Common myeloid progenitor, CD34-positive (primary cell): ENCODE data around the gene TBC1D22A.
A peak's percentile ranks its signal among the peaks of the same experiment; 100 is the strongest.

Experiments
- CTCF ChIA-PET: fragments of 350-600 bp; sonication (Branson Sonifier 250); formaldehyde crosslinking; loops from one replicate; lab custom pipeline; 2021; ENCODE audit warnings: antibody characterized with exemption; lab: Charles Lee
- POLR2A ChIA-PET: fragments of 350-600 bp; sonication (Branson Sonifier 250); formaldehyde crosslinking; loops from one replicate; lab custom pipeline; 2021; ENCODE audit warnings: antibody characterized with exemption; lab: Charles Lee
- DNase-seq, 3 donors: peaks; one replicate each; pipeline versions ENCODE4 v3.0.0 to v3.0.0-alpha.2; 2013
- H3K27ac ChIP-seq, 2 experiments: 1 replicate in 1 of 2; 2 replicates in 1 of 2; pipeline ENCODE4 v1.7.0; 2013; ENCODE audit warnings: inconsistent platforms in 2 of 2, low read length in 2 of 2, mild to moderate bottlenecking in 2 of 2, low read depth in 1 of 2, moderate library complexity in 1 of 2; ENCODE audit not compliant: severe bottlenecking in 2 of 2, insufficient read depth in 1 of 2, poor library complexity in 1 of 2
- H3K27me3 ChIP-seq, 5 experiments: replicated peaks in 2 of 5; 1 replicate in 3 of 5; 2 replicates in 2 of 5; pipeline versions ENCODE4 v1.6.1 to v1.7.0; 2013; ENCODE audit warnings: low read length in 4 of 5, mild to moderate bottlenecking in 2 of 5, moderate library complexity in 2 of 5, inconsistent platforms in 1 of 5; ENCODE audit not compliant: insufficient read depth in 5 of 5, control insufficient read depth in 4 of 5
- H3K36me3 ChIP-seq, 4 experiments: 1 replicate in 2 of 4; 2 replicates in 2 of 4; pipeline versions ENCODE4 v1.6.1 to v1.7.0; 2013; ENCODE audit warnings: low read length in 3 of 4, control low read depth in 1 of 4, mild to moderate bottlenecking in 1 of 4; ENCODE audit not compliant: control insufficient read depth in 4 of 4, insufficient read depth in 4 of 4
- H3K4me1 ChIP-seq, 4 experiments: 1 replicate in 3 of 4; 2 replicates in 1 of 4; pipeline versions ENCODE4 v1.6.1 to v1.7.1; 2013; ENCODE audit warnings: low read length in 3 of 4, mild to moderate bottlenecking in 3 of 4, control low read depth in 1 of 4, inconsistent platforms in 1 of 4, moderate library complexity in 1 of 4; ENCODE audit not compliant: control insufficient read depth in 4 of 4, insufficient read depth in 4 of 4; ENCODE audit errors: control extremely low read depth in 1 of 4
- H3K4me3 ChIP-seq, 7 experiments: 1 replicate in 4 of 7; 2 replicates in 3 of 7; pipeline versions ENCODE4 v1.5.1 to v1.7.0; 2013; ENCODE audit warnings: mild to moderate bottlenecking in 7 of 7, low read length in 6 of 7, moderate library complexity in 6 of 7, inconsistent platforms in 2 of 7, low read depth in 2 of 7, control low read depth in 1 of 7; ENCODE audit not compliant: insufficient read depth in 4 of 7, control insufficient read depth in 1 of 7; ENCODE audit errors: extremely low read depth in 1 of 7
- H3K9me3 ChIP-seq, 5 experiments: 1 replicate in 4 of 5; 2 replicates in 1 of 5; pipeline versions ENCODE4 v1.6.1 to v1.7.1; 2013; ENCODE audit warnings: low read length in 4 of 5, mild to moderate bottlenecking in 2 of 5, inconsistent platforms in 1 of 5, low read depth in 1 of 5, moderate library complexity in 1 of 5; ENCODE audit not compliant: control insufficient read depth in 4 of 5, insufficient read depth in 2 of 5; ENCODE audit errors: control extremely low read depth in 1 of 5
- WGBS: methylation state at CpG from one replicate; pipeline ENCODE4 v1.1.5; 2013; ENCODE audit not compliant: insufficient coverage; 5-methylcytosine and 5-hydroxymethylcytosine counted together

Gene TBC1D22A

GRCh38 chr22:46774980-46775849, 12.8 kb downstream of the TBC1D22A start:
- Histone ChIP-seq H3K27me3 (no peaks in the 10 kb centered on the region), H3K4me1 (peaks cover 11 to 66% (median 59%) of the 10 kb centered on the region in 4 experiments), H3K9me3 (no peaks in the 10 kb centered on the region), H3K27ac (peak overlapping the region; percentile 48 to 83), H3K4me3 (peak overlapping the region in 2 of 7 experiments; percentile 47 to 67), H3K36me3 (no peaks in the 10 kb centered on the region)
- POLR2A ChIA-PET = interaction anchor here (2.6 kb wide), 1 partner anchor 12 kb away, joined by 17 read pairs; the partner anchor contains the start of gene TBC1D22A
- 93% methylated on average over 19 of the region's 20 CpGs for WGBS
- CTCF ChIA-PET = interaction anchor here (0.7 to 2.2 kb wide), 6 partner anchors 12 to 28 kb away, joined by 3 to 11 read pairs (median 4); partner anchors contain the start of gene TBC1D22A
- no peak for DNase-seq

DNA sequence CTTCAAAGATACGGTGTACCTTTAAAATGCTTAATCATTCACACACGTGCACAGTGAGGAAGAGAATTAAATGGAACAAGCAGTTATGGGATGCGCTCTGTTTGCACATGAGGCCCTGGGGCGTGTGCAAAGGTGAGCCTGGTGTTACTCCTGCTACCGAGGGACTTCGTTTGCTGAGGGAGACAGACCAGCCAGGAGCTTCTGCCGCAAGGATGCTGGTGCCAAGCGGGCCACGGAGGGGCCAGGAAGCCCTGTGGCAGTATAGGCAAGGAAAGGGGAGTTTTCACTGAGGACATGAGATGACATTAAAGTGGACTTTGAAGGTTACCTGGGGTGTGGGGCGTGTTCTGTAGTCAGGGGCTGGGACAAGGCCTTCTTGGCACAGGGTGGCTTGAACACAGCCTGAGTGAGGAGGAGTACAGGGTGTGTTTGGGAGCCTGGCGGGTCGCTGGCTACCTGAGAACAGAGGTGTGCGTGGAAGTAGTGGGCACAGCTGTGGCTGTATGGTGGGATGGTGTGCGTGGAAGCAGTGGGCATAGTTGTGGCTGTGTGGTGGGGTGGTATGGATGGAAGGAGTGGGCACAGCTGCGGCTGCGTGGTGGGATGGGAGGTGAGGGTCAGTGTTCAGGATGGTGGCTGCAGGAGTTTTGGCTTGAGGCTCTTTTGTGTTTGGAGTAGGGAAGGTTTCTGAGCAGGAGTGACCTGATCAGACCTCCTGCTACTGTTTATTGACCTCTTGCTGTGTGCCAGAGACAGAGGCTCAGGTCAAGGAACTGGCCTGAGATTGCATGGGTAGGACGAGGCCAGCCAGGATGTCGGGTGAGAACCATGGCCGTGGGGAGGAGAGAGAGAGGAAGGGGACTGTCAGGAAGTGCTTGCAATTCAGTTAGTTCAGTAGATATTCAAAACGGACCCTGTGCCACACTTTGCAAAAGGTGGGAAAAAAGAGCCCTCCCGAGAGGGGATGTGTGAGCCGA, 13.7 kb downstream of the TBC1D22A start:
- POLR2A ChIA-PET = no interaction called here
- 74% methylated on average over 19 of the region's 22 CpGs for WGBS

DNA sequence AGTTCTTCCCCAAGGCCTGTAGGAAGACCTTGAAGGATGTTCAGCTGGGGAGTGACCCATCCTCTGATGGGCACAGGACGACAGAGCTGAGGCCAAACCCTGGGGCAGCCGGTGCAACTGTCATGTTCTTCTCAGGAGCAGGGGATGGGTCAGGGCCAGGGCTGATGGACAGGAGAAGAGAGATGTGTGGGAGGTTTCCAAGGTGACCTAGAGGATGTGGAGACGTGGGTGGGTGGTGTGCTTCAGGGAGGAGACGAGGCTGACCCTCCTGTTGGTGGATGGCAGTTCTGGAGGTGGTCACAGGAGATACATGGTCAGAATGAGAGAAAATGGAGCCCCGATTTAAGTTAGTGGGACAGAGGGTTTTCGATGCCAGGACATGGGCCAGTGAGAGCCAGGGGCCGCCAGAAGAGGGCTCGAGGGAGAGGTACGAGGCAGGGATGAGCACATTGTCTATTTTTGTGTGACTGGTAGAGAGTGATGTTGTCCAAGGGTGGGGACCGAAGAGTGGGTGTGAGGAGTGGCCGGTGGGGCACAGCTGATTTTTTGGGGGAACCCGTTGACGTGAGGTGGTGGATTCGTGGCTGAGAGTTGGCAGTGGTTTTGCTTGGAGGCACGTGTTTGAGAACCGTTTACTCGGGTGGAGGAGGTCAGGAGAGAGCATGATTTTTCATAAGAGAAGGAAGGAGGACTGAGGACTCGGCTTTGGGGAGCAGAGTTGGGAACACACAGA, 14.6 kb downstream of the TBC1D22A start:
- no peaks in the 10 kb centered on the region for H3K36me3 ChIP-seq
- H3K9me3 ChIP-seq = no peaks in the 10 kb centered on the region
- H3K27ac ChIP-seq = no peak overlapping the region
- 49% methylated on average over 18 of the region's 18 CpGs for WGBS
- H3K4me3 ChIP-seq = peak overlapping the region in 3 of 7 experiments; percentile 28 to 31 (median 28)
- ChIA-PET POLR2A (no interaction called here), CTCF (interaction anchor here (2.0 kb wide), 1 partner anchor 19 kb away, joined by 7 read pairs; no protein-coding TSS in a partner anchor)
- no peak for DNase-seq
- H3K4me1 ChIP-seq = peaks cover 6 to 55% (median 54%) of the 10 kb centered on the region in 4 experiments
- no peaks in the 10 kb centered on the region for H3K27me3 ChIP-seq

More for the DNA sequence above, 13.7 kb downstream of the TBC1D22A start:
- no peak for DNase-seq
- no peak overlapping the region for H3K27ac ChIP-seq
- peaks cover 9 to 57% (median 54%) of the 10 kb centered on the region in 4 experiments for H3K4me1 ChIP-seq
- H3K4me3 ChIP-seq = no peak overlapping the region
- no peaks in the 10 kb centered on the region for H3K9me3 ChIP-seq
- CTCF ChIA-PET = interaction anchor here (0.7 to 1.3 kb wide), 4 partner anchors 16 to 27 kb away, joined by 3 to 4 read pairs (median 4); no protein-coding TSS in a partner anchor
- no peaks in the 10 kb centered on the region for H3K36me3 ChIP-seq
- H3K27me3 ChIP-seq = no peaks in the 10 kb centered on the region

- CTCF ChIA-PET = interaction anchor here (2.0 kb wide), 1 partner anchor 19 kb away, joined by 7 read pairs; no protein-coding TSS in a partner anchor
- POLR2A ChIA-PET = no interaction called here
- peak; percentile 60 to 87 (median 84) for DNase-seq
Observed at GRCh38 chr22:46777609-46777970, 15.1 kb downstream of the TBC1D22A start.

GRCh38 chr22:46779023-46779422, 16.6 kb downstream of the TBC1D22A start:
- Histone ChIP-seq H3K9me3 (no peaks in the 10 kb centered on the region), H3K27me3 (no peaks in the 10 kb centered on the region)
- POLR2A ChIA-PET = no interaction called here

More at GRCh38 chr22:46777609-46777970, 15.1 kb downstream of the TBC1D22A start:
- WGBS = 21% methylated on average over 11 of the region's 11 CpGs
- H3K36me3 ChIP-seq = peaks cover 0 to 2% (median 0%) of the 10 kb centered on the region in 4 experiments
- H3K27ac ChIP-seq = no peak overlapping the region
- H3K9me3 ChIP-seq = no peaks in the 10 kb centered on the region
- H3K4me3 ChIP-seq = peak overlapping the region in 3 of 7 experiments; percentile 28 to 31 (median 28)
- no peaks in the 10 kb centered on the region for H3K27me3 ChIP-seq
- peaks cover 6 to 55% (median 54%) of the 10 kb centered on the region in 4 experiments for H3K4me1 ChIP-seq

GRCh38 chr22:46779651-46780050, 17.2 kb downstream of the TBC1D22A start:
- ChIA-PET POLR2A (no interaction called here), CTCF (interaction anchor here (1.0 to 3.0 kb wide), 3 partner anchors 16 to 24 kb away, joined by 3 to 14 read pairs (median 6); no protein-coding TSS in a partner anchor)
- Histone ChIP-seq H3K9me3 (no peaks in the 10 kb centered on the region), H3K36me3 (peaks cover 0 to 9% (median 0%) of the 10 kb centered on the region in 4 experiments), H3K27me3 (no peaks in the 10 kb centered on the region), H3K27ac (no peak overlapping the region), H3K4me1 (peaks cover 6 to 34% (median 33%) of the 10 kb centered on the region in 4 experiments), H3K4me3 (no peak overlapping the region)
- DNase-seq = no peak
- WGBS = 96% methylated on average over 7 of the region's 9 CpGs

More at GRCh38 chr22:46779023-46779422, 16.6 kb downstream of the TBC1D22A start:
- no peak overlapping the region for H3K4me3 ChIP-seq
- peaks cover 0 to 9% (median 0%) of the 10 kb centered on the region in 4 experiments for H3K36me3 ChIP-seq
- CTCF ChIA-PET = no interaction called here
- no peak for DNase-seq
- WGBS = 100% methylated on average over 2 of the region's 4 CpGs
- H3K4me1 ChIP-seq = peaks cover 6 to 40% (median 39%) of the 10 kb centered on the region in 4 experiments
- H3K27ac ChIP-seq = no peak overlapping the region
